Parathyroid adenoma (tissue), 2 donors: ENCODE data around the gene BCL2L11.

Source experiments
- H2AFZ ChIP-seq: fragments of 300-600 bp; sonication (generic); one replicate; pipeline ENCODE4 v1.7.0; 2017; ENCODE audit warnings: antibody characterized with exemption, mild to moderate bottlenecking
- H3K27ac ChIP-seq: fragments of 300-600 bp; sonication (generic); one replicate; pipeline ENCODE4 v1.7.0; 2017
- H3K27me3 ChIP-seq: fragments of 300-600 bp; sonication (generic); one replicate; pipeline ENCODE4 v1.7.0; 2017; ENCODE audit warnings: low read length; ENCODE audit not compliant: control insufficient read depth, insufficient read depth
- H3K36me3 ChIP-seq: fragments of 300-600 bp; sonication (generic); one replicate; pipeline ENCODE4 v1.7.0; 2017; ENCODE audit warnings: low read length; ENCODE audit not compliant: control insufficient read depth, insufficient read depth
- H3K4me1 ChIP-seq: fragments of 300-600 bp; sonication (generic); one replicate; pipeline ENCODE4 v1.7.0; 2017; ENCODE audit warnings: control low read depth
- H3K4me2 ChIP-seq: fragments of 300-600 bp; sonication (generic); one replicate; pipeline ENCODE4 v1.7.0; 2017; ENCODE audit warnings: low read length
- H3K4me3 ChIP-seq: fragments of 300-600 bp; sonication (generic); one replicate; pipeline ENCODE4 v1.7.0; 2017; ENCODE audit warnings: low read depth, low read length
- H3K79me2 ChIP-seq: fragments of 300-600 bp; sonication (generic); one replicate; pipeline ENCODE4 v1.7.0; 2017; ENCODE audit warnings: control low read depth
- H3K9ac ChIP-seq: fragments of 300-600 bp; sonication (generic); one replicate; pipeline ENCODE4 v1.7.0; 2017; ENCODE audit warnings: mild to moderate bottlenecking
- H3K9me3 ChIP-seq: fragments of 300-600 bp; sonication (generic); one replicate; pipeline ENCODE4 v1.7.0; 2017; ENCODE audit warnings: low read length; ENCODE audit not compliant: control insufficient read depth
- TF ChIP-seq, protein P1 (sequence below): fragments of 300-600 bp; sonication (generic); IDR thresholded peaks from one replicate; pipeline ENCODE4 v1.7.0; 2017; ENCODE audit warnings: antibody characterized with exemption, mild to moderate bottlenecking
- donor health status: primary hyperparathyroidism.

The BCL2L11 gene

GRCh38 chr2:111169924-111170323 lies 49.2 kb downstream of the BCL2L11 start:
- Histone ChIP-seq H3K27me3 (no peaks in the 10 kb centered on the region), H3K9ac (no peak overlapping the region), H3K9me3 (no peaks in the 10 kb centered on the region), H3K79me2 (no peaks in the 10 kb centered on the region), H3K4me1 (peaks cover 3% of the 10 kb centered on the region), H3K27ac (no peak overlapping the region), H3K4me2 (no peak overlapping the region), H3K36me3 (no peaks in the 10 kb centered on the region), H2AFZ (no peak overlapping the region), H3K4me3 (no peak overlapping the region)
- TF ChIP-seq, protein P1, sequence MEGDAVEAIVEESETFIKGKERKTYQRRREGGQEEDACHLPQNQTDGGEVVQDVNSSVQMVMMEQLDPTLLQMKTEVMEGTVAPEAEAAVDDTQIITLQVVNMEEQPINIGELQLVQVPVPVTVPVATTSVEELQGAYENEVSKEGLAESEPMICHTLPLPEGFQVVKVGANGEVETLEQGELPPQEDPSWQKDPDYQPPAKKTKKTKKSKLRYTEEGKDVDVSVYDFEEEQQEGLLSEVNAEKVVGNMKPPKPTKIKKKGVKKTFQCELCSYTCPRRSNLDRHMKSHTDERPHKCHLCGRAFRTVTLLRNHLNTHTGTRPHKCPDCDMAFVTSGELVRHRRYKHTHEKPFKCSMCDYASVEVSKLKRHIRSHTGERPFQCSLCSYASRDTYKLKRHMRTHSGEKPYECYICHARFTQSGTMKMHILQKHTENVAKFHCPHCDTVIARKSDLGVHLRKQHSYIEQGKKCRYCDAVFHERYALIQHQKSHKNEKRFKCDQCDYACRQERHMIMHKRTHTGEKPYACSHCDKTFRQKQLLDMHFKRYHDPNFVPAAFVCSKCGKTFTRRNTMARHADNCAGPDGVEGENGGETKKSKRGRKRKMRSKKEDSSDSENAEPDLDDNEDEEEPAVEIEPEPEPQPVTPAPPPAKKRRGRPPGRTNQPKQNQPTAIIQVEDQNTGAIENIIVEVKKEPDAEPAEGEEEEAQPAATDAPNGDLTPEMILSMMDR, result no peak

GRCh38 chr2:111171337-111171930 lies 50.7 kb downstream of the BCL2L11 start:
- Histone ChIP-seq H3K4me3 (no peak overlapping the region), H3K9me3 (no peaks in the 10 kb centered on the region), H3K27me3 (no peaks in the 10 kb centered on the region), H3K79me2 (no peaks in the 10 kb centered on the region), H3K4me2 (no peak overlapping the region), H3K9ac (no peak overlapping the region), H2AFZ (no peak overlapping the region), H3K36me3 (no peaks in the 10 kb centered on the region), H3K4me1 (peaks cover 3% of the 10 kb centered on the region), H3K27ac (no peak overlapping the region)
- TF ChIP-seq, protein P1, result no peak

DNA sequence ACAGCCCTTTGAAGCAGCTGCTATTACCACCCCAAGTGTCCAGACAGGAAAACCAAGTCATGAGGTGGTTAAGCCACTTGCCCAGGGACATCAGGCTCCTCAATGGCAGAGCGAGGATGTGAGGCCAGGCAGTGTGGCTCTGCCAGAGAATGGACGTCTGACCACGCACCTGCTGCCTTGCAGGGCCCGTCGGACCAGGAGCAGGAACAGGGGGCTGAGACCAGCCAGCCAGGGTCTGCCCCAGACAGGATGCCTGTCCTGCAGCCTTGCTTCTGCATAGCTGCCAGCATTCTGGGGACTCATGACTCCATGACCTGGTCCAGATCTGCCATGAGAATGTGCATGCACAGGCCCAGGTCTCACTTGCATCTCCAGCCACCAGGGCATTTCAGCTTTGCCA lies 52.0 kb downstream of the BCL2L11 start:
- no peaks in the 10 kb centered on the region for H3K4me1 ChIP-seq
- TF ChIP-seq, protein P1, result no peak

GRCh38 chr2:111173338-111173737 lies 52.6 kb downstream of the BCL2L11 start:
- Histone ChIP-seq H3K4me3 (no peak overlapping the region), H3K27me3 (no peaks in the 10 kb centered on the region), H3K4me2 (no peak overlapping the region), H3K27ac (no peak overlapping the region), H3K4me1 (no peaks in the 10 kb centered on the region), H3K79me2 (no peaks in the 10 kb centered on the region), H3K9ac (no peak overlapping the region), H3K36me3 (no peaks in the 10 kb centered on the region), H2AFZ (no peak overlapping the region), H3K9me3 (no peaks in the 10 kb centered on the region)
- TF ChIP-seq, protein P1, result no peak

More for the DNA sequence above, 52.0 kb downstream of the BCL2L11 start:
- Histone ChIP-seq H3K4me2 (no peak overlapping the region), H3K9me3 (no peaks in the 10 kb centered on the region), H3K79me2 (no peaks in the 10 kb centered on the region), H3K27ac (no peak overlapping the region), H2AFZ (no peak overlapping the region), H3K27me3 (no peaks in the 10 kb centered on the region), H3K36me3 (no peaks in the 10 kb centered on the region), H3K9ac (no peak overlapping the region), H3K4me3 (no peak overlapping the region)

DNA sequence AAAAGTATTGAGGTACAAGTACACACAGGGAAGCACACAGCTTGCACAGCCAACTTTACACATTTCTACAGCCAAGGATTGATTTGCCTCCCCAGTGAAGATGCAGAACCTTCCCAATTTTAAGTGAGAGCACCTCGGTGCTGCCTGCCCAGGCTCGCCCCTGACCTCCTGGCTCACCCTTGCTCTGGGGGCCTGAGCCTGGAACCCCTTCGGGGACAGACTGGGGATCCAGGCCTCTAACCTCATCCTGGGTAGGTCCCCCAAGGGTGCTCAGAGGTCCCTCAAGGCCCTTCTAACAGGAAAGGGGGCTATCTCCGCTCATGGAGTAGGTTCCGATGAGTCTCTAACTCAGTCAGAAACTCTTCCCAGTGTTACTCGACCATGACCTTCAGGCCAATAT lies 53.1 kb downstream of the BCL2L11 start:
- H3K9ac ChIP-seq, result no peak overlapping the region
- TF ChIP-seq, protein P1, result no peak
- H3K27ac ChIP-seq, result no peak overlapping the region
- no peaks in the 10 kb centered on the region for H3K4me1 ChIP-seq
- H3K9me3 ChIP-seq, result no peaks in the 10 kb centered on the region
- H2AFZ ChIP-seq, result no peak overlapping the region
- H3K27me3 ChIP-seq, result no peaks in the 10 kb centered on the region
- H3K4me2 ChIP-seq, result no peak overlapping the region
- no peaks in the 10 kb centered on the region for H3K79me2 ChIP-seq
- H3K4me3 ChIP-seq, result no peak overlapping the region
- no peaks in the 10 kb centered on the region for H3K36me3 ChIP-seq
